ENCODE results near the gene DNMT1. TPM values are rescaled to one million over a fixed set of nuclear protein-coding genes. Genes with fewer than 3 reads are reported as not detected.

DNMT1 gene
- total RNA-seq, 2 experiments from 2014 or later, result 408 to 412 TPM

GRCh38 chr19:10219678-10220077 lies 24.9 kb upstream of the DNMT1 start:
- ChIA-PET CTCF (interaction anchor here (0.8 to 1.9 kb wide), 7 partner anchors 9 to 32 kb away, joined by 3 to 9 read pairs (median 3); partner anchors contain the start of gene MRPL4), POLR2A (interaction anchor here (1.2 to 1.6 kb wide), 2 partner anchors 16 to 25 kb away, joined by 4 to 6 read pairs; partner anchors contain the start of gene DNMT1)
- Mint-ChIP-seq H3K27ac (no peak overlapping the region), H3K27me3 (ENCODE audit: low read depth) (no peaks in the 10 kb centered on the region), H3K4me3 (no peak overlapping the region), H3K36me3 (ENCODE audit: low read depth) (no peaks in the 10 kb centered on the region), H3K4me1 (ENCODE audit: low read depth) (peaks cover 4% of the 10 kb centered on the region), H3K9me3 (ENCODE audit: insufficient read depth) (no peaks in the 10 kb centered on the region)
- DNase-seq, result peak; percentile 46
- ATAC-seq, result peak; percentile 58

- Mint-ChIP-seq H3K4me1 (ENCODE audit: low read depth) (peaks cover 2% of the 10 kb centered on the region), H3K27me3 (ENCODE audit: low read depth) (no peaks in the 10 kb centered on the region), H3K9me3 (ENCODE audit: insufficient read depth) (no peaks in the 10 kb centered on the region), H3K4me3 (no peak overlapping the region), H3K27ac (no peak overlapping the region), H3K36me3 (ENCODE audit: low read depth) (no peaks in the 10 kb centered on the region)
- ChIA-PET POLR2A (interaction anchor here (0.6 kb wide), 1 partner anchor 183 kb away, joined by 3 read pairs; no protein-coding TSS in a partner anchor), CTCF (no interaction called here)
- DNase-seq (no peak), ATAC-seq (no peak)
Measured at GRCh38 chr19:10217085-10217484, 22.3 kb upstream of the DNMT1 start.

- POLR2A ChIA-PET, result interaction anchor here (1.1 kb wide), 1 partner anchor 20 kb away, joined by 3 read pairs; the partner anchor contains the start of gene DNMT1
- ATAC-seq (no peak), DNase-seq (no peak)
- Mint-ChIP-seq H3K9me3 (ENCODE audit: insufficient read depth) (no peaks in the 10 kb centered on the region), H3K4me3 (no peak overlapping the region), H3K27me3 (ENCODE audit: low read depth) (peaks cover 2% of the 10 kb centered on the region), H3K27ac (no peak overlapping the region), H3K4me1 (ENCODE audit: low read depth) (no peaks in the 10 kb centered on the region), H3K36me3 (ENCODE audit: low read depth) (no peaks in the 10 kb centered on the region)
- CTCF ChIA-PET, result interaction anchor here (1.0 kb wide), 1 partner anchor 36 kb away, joined by 3 read pairs; no protein-coding TSS in a partner anchor
Measured at GRCh38 chr19:10214784-10215183, 20.0 kb upstream of the DNMT1 start.

DNA sequence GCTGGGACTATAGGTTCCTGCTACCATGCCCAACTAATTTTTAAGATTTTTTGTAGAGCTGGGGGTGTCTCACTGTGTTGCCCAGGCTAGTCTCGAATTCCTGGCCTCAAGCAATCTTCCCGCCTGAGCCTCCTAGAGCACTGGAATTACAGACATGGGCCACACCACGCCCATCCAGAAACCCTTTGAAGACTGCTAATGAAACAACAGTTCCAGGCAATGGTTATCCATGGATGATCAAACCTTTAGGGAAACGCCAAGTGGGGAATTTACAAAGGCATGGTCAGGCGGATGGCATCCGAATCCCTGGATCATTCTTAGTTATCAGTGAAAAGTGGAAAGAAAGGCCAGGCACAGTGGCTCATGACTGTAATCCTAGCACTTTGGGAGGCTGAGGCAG lies 16.9 kb upstream of the DNMT1 start:
- Mint-ChIP-seq H3K4me3 (no peak overlapping the region), H3K4me1 (ENCODE audit: low read depth) (peaks cover 5% of the 10 kb centered on the region), H3K9me3 (ENCODE audit: insufficient read depth) (no peaks in the 10 kb centered on the region), H3K27ac (no peak overlapping the region), H3K36me3 (ENCODE audit: low read depth) (no peaks in the 10 kb centered on the region), H3K27me3 (ENCODE audit: low read depth) (peaks cover 5% of the 10 kb centered on the region)
- POLR2A ChIA-PET, result interaction anchor here (0.9 to 1.1 kb wide), 2 partner anchors 11 to 14 kb away, joined by 3 read pairs; no protein-coding TSS in a partner anchor
- DNase-seq, result no peak
- no peak for ATAC-seq
- CTCF ChIA-PET, result interaction anchor here (1.1 to 1.5 kb wide), 4 partner anchors 9 to 20 kb away, joined by 3 to 5 read pairs (median 4); no protein-coding TSS in a partner anchor

- CTCF ChIA-PET, result interaction anchor here (1.1 to 1.5 kb wide), 4 partner anchors 9 to 21 kb away, joined by 3 to 5 read pairs (median 4); no protein-coding TSS in a partner anchor
- Mint-ChIP-seq H3K4me1 (ENCODE audit: low read depth) (peaks cover 5% of the 10 kb centered on the region), H3K27me3 (ENCODE audit: low read depth) (peaks cover 5% of the 10 kb centered on the region), H3K4me3 (no peak overlapping the region), H3K36me3 (ENCODE audit: low read depth) (no peaks in the 10 kb centered on the region), H3K9me3 (ENCODE audit: insufficient read depth) (no peaks in the 10 kb centered on the region), H3K27ac (no peak overlapping the region)
- DNase-seq (no peak), ATAC-seq (no peak)
- POLR2A ChIA-PET, result interaction anchor here (0.9 to 1.1 kb wide), 2 partner anchors 10 to 15 kb away, joined by 3 read pairs; no protein-coding TSS in a partner anchor
Measured at GRCh38 chr19:10211061-10211460, 16.3 kb upstream of the DNMT1 start.

DNA sequence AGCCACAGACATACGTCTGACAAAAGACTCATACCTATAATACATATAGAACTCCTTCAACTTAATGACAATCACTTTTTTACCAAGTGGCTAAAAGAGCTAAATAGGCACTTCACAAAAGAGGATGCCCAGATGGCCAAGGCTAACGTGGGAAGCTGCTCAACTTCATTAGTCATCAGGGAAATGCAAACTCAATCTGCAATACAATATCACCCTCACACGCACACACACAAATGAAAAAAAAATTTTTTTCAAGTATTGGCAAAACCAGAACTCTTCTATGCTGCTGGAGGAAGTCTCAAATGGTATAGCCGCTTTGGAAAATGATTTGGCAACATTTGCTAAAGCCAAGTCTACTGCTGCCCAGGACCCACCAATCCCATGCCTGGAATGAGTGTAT lies 14.6 kb upstream of the DNMT1 start:
- no peak for DNase-seq
- ChIA-PET POLR2A (interaction anchor here (0.6 to 1.8 kb wide), 2 partner anchors 14 to 151 kb away, joined by 3 to 5 read pairs; partner anchors contain the start of gene DNMT1), CTCF (interaction anchor here (1.0 to 2.6 kb wide), 3 partner anchors 20 to 51 kb away, joined by 3 to 11 read pairs (median 5); no protein-coding TSS in a partner anchor)
- Mint-ChIP-seq H3K4me3 (no peak overlapping the region), H3K9me3 (ENCODE audit: insufficient read depth) (no peaks in the 10 kb centered on the region), H3K36me3 (ENCODE audit: low read depth) (no peaks in the 10 kb centered on the region), H3K27me3 (ENCODE audit: low read depth) (peaks cover 5% of the 10 kb centered on the region), H3K4me1 (ENCODE audit: low read depth) (peaks cover 5% of the 10 kb centered on the region), H3K27ac (no peak overlapping the region)
- no peak for ATAC-seq

DNA sequence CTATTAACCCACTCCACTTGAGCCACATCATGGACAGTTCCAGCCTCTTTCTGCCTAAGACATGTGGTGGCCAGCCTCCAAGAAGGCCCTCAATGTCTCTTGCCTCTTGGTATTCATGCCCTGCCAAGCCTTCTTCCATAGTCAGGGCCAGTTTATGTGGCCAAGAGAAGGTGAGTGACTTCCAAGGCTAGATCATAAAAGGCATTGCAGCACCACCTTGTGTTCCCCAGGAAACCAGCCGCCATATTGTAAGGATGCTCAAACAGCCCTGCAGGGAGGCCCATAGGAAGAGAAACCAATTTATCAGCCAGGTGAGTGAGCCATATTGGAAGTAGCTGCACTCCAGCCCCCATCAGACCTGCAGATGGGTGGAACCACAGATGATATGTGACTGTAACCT lies 12.3 kb upstream of the DNMT1 start:
- Mint-ChIP-seq H3K9me3 (ENCODE audit: insufficient read depth) (no peaks in the 10 kb centered on the region), H3K4me3 (no peak overlapping the region), H3K27me3 (ENCODE audit: low read depth) (peaks cover 5% of the 10 kb centered on the region), H3K36me3 (ENCODE audit: low read depth) (no peaks in the 10 kb centered on the region), H3K4me1 (ENCODE audit: low read depth) (peaks cover 5% of the 10 kb centered on the region), H3K27ac (no peak overlapping the region)
- no peak for ATAC-seq
- POLR2A ChIA-PET, result interaction anchor here (1.1 to 2.2 kb wide), 3 partner anchors 12 to 103 kb away, joined by 4 to 10 read pairs (median 6); partner anchors contain the start of gene DNMT1
- no peak for DNase-seq
- CTCF ChIA-PET, result interaction anchor here (0.7 to 2.2 kb wide), 3 partner anchors 22 to 182 kb away, joined by 3 to 9 read pairs (median 8); no protein-coding TSS in a partner anchor

- Mint-ChIP-seq H3K4me3 (no peak overlapping the region), H3K27me3 (ENCODE audit: low read depth) (peaks cover 4% of the 10 kb centered on the region), H3K36me3 (ENCODE audit: low read depth) (no peaks in the 10 kb centered on the region), H3K27ac (no peak overlapping the region), H3K9me3 (ENCODE audit: insufficient read depth) (no peaks in the 10 kb centered on the region), H3K4me1 (ENCODE audit: low read depth) (peaks cover 5% of the 10 kb centered on the region)
- CTCF ChIA-PET, result interaction anchor here (0.6 to 2.2 kb wide), 5 partner anchors 22 to 195 kb away, joined by 3 to 9 read pairs (median 3); no protein-coding TSS in a partner anchor
- ATAC-seq, result no peak
- POLR2A ChIA-PET, result interaction anchor here (0.7 to 2.2 kb wide), 3 partner anchors 12 to 56 kb away, joined by 3 to 10 read pairs (median 6); partner anchors contain the start of gene DNMT1
- DNase-seq, result no peak
Measured at GRCh38 chr19:10206226-10206885, 11.6 kb upstream of the DNMT1 start.

- Mint-ChIP-seq H3K9me3 (ENCODE audit: insufficient read depth) (no peaks in the 10 kb centered on the region), H3K27ac (no peak overlapping the region), H3K4me1 (ENCODE audit: low read depth) (peaks cover 5% of the 10 kb centered on the region), H3K4me3 (no peak overlapping the region), H3K27me3 (ENCODE audit: low read depth) (peaks cover 2% of the 10 kb centered on the region), H3K36me3 (ENCODE audit: low read depth) (no peaks in the 10 kb centered on the region)
- ATAC-seq (no peak), DNase-seq (no peak)
- POLR2A ChIA-PET, result interaction anchor here (0.7 to 1.4 kb wide), 2 partner anchors 44 to 57 kb away, joined by 3 to 6 read pairs; no protein-coding TSS in a partner anchor
- CTCF ChIA-PET, result interaction anchor here (0.6 to 2.2 kb wide), 4 partner anchors 23 to 196 kb away, joined by 3 to 9 read pairs (median 6); no protein-coding TSS in a partner anchor
Measured at GRCh38 chr19:10205636-10206035, 10.9 kb upstream of the DNMT1 start.

GRCh38 chr19:10203686-10204085 lies 8.9 kb upstream of the DNMT1 start:
- no peaks in the 10 kb centered on the region for H3K36me3 Mint-ChIP-seq (ENCODE audit: low read depth)
- CTCF ChIA-PET, result interaction anchor here (1.8 kb wide), 1 partner anchor 47 kb away, joined by 6 read pairs; no protein-coding TSS in a partner anchor
- peaks cover 13% of the 10 kb centered on the region for H3K4me1 Mint-ChIP-seq (ENCODE audit: low read depth)
- no peak overlapping the region for H3K4me3 Mint-ChIP-seq
- ATAC-seq (no peak), DNase-seq (no peak)
- no peaks in the 10 kb centered on the region for H3K9me3 Mint-ChIP-seq (ENCODE audit: insufficient read depth)
- no peaks in the 10 kb centered on the region for H3K27me3 Mint-ChIP-seq (ENCODE audit: low read depth)
- H3K27ac Mint-ChIP-seq, result no peak overlapping the region
- POLR2A ChIA-PET, result no interaction called here

DNA sequence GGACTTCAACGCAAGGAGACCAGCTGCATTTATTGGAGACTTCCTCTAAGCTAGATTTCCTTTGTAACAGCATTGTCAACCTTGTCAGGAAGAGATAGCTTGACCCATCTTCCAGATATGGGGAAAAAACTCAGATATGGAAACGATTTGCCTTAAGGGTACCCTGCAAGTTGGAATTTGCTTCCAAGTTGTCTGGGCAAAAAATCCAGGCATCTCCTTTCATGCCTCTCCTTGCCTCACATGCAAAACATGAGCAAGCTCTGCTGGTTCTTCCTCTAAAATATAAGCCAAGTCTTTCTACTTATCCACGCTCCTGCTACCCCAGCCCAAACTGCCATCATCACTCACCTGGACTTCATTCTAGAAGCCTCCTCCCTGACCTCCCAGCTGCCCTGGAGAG lies 6.4 kb upstream of the DNMT1 start:
- DNase-seq (no peak), ATAC-seq (no peak)
- H3K9me3 Mint-ChIP-seq (ENCODE audit: insufficient read depth), result no peaks in the 10 kb centered on the region
- no peak overlapping the region for H3K27ac Mint-ChIP-seq
- ChIA-PET POLR2A (interaction anchor here (0.8 to 0.9 kb wide), 2 partner anchors 10 to 70 kb away, joined by 3 read pairs; no protein-coding TSS in a partner anchor), CTCF (interaction anchor here (0.7 to 1.6 kb wide), 3 partner anchors 27 to 200 kb away, joined by 3 to 12 read pairs (median 6); no protein-coding TSS in a partner anchor)
- no peaks in the 10 kb centered on the region for H3K36me3 Mint-ChIP-seq (ENCODE audit: low read depth)
- peaks cover 14% of the 10 kb centered on the region for H3K4me1 Mint-ChIP-seq (ENCODE audit: low read depth)
- no peak overlapping the region for H3K4me3 Mint-ChIP-seq
- no peaks in the 10 kb centered on the region for H3K27me3 Mint-ChIP-seq (ENCODE audit: low read depth)
